A172 (cell line): ENCODE data around the gene ADGRA3. TPM values are rescaled to one million over a fixed set of nuclear protein-coding genes. Genes with fewer than 3 reads are reported as not detected.
A peak's percentile ranks its signal among the peaks of the same experiment; 100 is the strongest.

Experiments
- DNase-seq: peaks from one replicate; pipeline ENCODE4 v3.0.0-alpha.2; 2015; ENCODE audit warnings: low spot score
- total RNA-seq: library from RNA; depleted of rRNA; stranded (reverse); fragments of >200 nt; shearing (Covaris generic); gene quantifications from 2 replicates; pipeline ENCODE4 v1.2.3, GENCODE V29; 2014

ADGRA3 gene
- total RNA-seq, 1 experiment from 2014 or later, result 31.1 TPM

GRCh38 chr4:22514001-22514400 is 1.9 kb downstream of the ADGRA3 start:
- DNase-seq, result peak; percentile 64

- no peak for DNase-seq
Observed at GRCh38 chr4:22512306-22512705, 3.6 kb downstream of the ADGRA3 start.

GRCh38 chr4:22510750-22511149 is 5.1 kb downstream of the ADGRA3 start:
- DNase-seq, result no peak

GRCh38 chr4:22508376-22508775 is 7.5 kb downstream of the ADGRA3 start:
- DNase-seq, result no peak

- no peak for DNase-seq
Observed at GRCh38 chr4:22504922-22505321, 10.9 kb downstream of the ADGRA3 start.

- no peak for DNase-seq
Observed at GRCh38 chr4:22504447-22504846, 11.4 kb downstream of the ADGRA3 start.

GRCh38 chr4:22502895-22503814 is 12.7 kb downstream of the ADGRA3 start:
- DNase-seq, result peak; percentile 33

GRCh38 chr4:22501715-22502095 is 14.2 kb downstream of the ADGRA3 start:
- no peak for DNase-seq

- peak; percentile 66 for DNase-seq
Observed at GRCh38 chr4:22500831-22501714, 14.8 kb downstream of the ADGRA3 start.

- no peak for DNase-seq
Observed at GRCh38 chr4:22500128-22500611, 15.7 kb downstream of the ADGRA3 start.

GRCh38 chr4:22498866-22499265 is 17.0 kb downstream of the ADGRA3 start:
- no peak for DNase-seq

- no peak for DNase-seq
Observed at GRCh38 chr4:22496165-22496813, 19.6 kb downstream of the ADGRA3 start.

GRCh38 chr4:22493523-22493922 is 22.3 kb downstream of the ADGRA3 start:
- no peak for DNase-seq

- DNase-seq, result no peak
Observed at GRCh38 chr4:22492987-22493386, 22.9 kb downstream of the ADGRA3 start.

GRCh38 chr4:22491939-22492338 is 23.9 kb downstream of the ADGRA3 start:
- DNase-seq, result no peak

GRCh38 chr4:22490718-22491315 is 25.0 kb downstream of the ADGRA3 start:
- DNase-seq, result no peak

GRCh38 chr4:22488106-22488505 is 27.8 kb downstream of the ADGRA3 start:
- no peak for DNase-seq

- no peak for DNase-seq
Observed at GRCh38 chr4:22487328-22487727, 28.5 kb downstream of the ADGRA3 start.

GRCh38 chr4:22486276-22486675 is 29.6 kb downstream of the ADGRA3 start:
- DNase-seq, result no peak

- peak; percentile 32 for DNase-seq
Observed at GRCh38 chr4:22485737-22486136, 30.1 kb downstream of the ADGRA3 start.

GRCh38 chr4:22483551-22483981 is 32.3 kb downstream of the ADGRA3 start:
- peak; percentile 45 for DNase-seq
